Ramos (cell line): Measurements from ENCODE around the gene GRIK5.

ENCODE experiments used
- in situ Hi-C: fragments of 300-500 bp; cut with MboI; formaldehyde crosslinking; loops from one replicate; pipeline ENCODE4 v1.14.3; 2022; ENCODE audit warnings: low sequenced_read_pairs; ENCODE audit not compliant: unreplicated experiment

GRIK5 gene

GRCh38 chr19:42079886-42080763 is 10.1 kb upstream of the GRIK5 start:
- in situ Hi-C loops: no loop called here

- in situ Hi-C loops: no loop called here
Measured at GRCh38 chr19:42079276-42079669, 9.3 kb upstream of the GRIK5 start.

GRCh38 chr19:42078538-42079275 is 8.7 kb upstream of the GRIK5 start:
- in situ Hi-C loops: no loop called here

GRCh38 chr19:42078058-42078457 is 8.1 kb upstream of the GRIK5 start:
- in situ Hi-C loops: no loop called here

GRCh38 chr19:42076380-42076944 is 6.5 kb upstream of the GRIK5 start:
- in situ Hi-C loops: no loop called here

- in situ Hi-C loops: no loop called here
Measured at GRCh38 chr19:42075616-42076379, 5.8 kb upstream of the GRIK5 start, which contains the start of gene ZNF574. Gene ZNF574 (plus strand): TSS chr19:42076166. CDS start chr19:42078607, 2,441 bp downstream.

- in situ Hi-C loops: no loop called here
Measured at GRCh38 chr19:42075364-42075615, 5.3 kb upstream of the GRIK5 start.

GRCh38 chr19:42074513-42075363 is 4.7 kb upstream of the GRIK5 start:
- in situ Hi-C loops: no loop called here

GRCh38 chr19:42071247-42071646 is 1.2 kb upstream of the GRIK5 start:
- in situ Hi-C loops: no loop called here

- in situ Hi-C loops: no loop called here
Measured at GRCh38 chr19:42068756-42069571, 1.0 kb downstream of the GRIK5 start.

- in situ Hi-C loops: no loop called here
Measured at GRCh38 chr19:42068361-42068755, 1.6 kb downstream of the GRIK5 start.

- in situ Hi-C loops: no loop called here
Measured at GRCh38 chr19:42067315-42067888, 2.6 kb downstream of the GRIK5 start.

- in situ Hi-C loops: no loop called here
Measured at GRCh38 chr19:42066075-42066754, 3.8 kb downstream of the GRIK5 start.

- in situ Hi-C loops: no loop called here
Measured at GRCh38 chr19:42065511-42065910, 4.5 kb downstream of the GRIK5 start.

- in situ Hi-C loops: no loop called here
Measured at GRCh38 chr19:42065051-42065450, 5.0 kb downstream of the GRIK5 start.

GRCh38 chr19:42064432-42064831 is 5.6 kb downstream of the GRIK5 start:
- in situ Hi-C loops: no loop called here

- in situ Hi-C loops: no loop called here
Measured at GRCh38 chr19:42062381-42062780, 7.6 kb downstream of the GRIK5 start.

GRCh38 chr19:42060117-42060516 is 9.9 kb downstream of the GRIK5 start:
- in situ Hi-C loops: no loop called here
